ENCODE measurements around the gene NUTM2F.
"Not testable (repeated sequence)": the region's sequence is repeated elsewhere in the genome, so short reads cannot be mapped to it uniquely, and the experiment has no call there.

NUTM2F gene

DNA sequence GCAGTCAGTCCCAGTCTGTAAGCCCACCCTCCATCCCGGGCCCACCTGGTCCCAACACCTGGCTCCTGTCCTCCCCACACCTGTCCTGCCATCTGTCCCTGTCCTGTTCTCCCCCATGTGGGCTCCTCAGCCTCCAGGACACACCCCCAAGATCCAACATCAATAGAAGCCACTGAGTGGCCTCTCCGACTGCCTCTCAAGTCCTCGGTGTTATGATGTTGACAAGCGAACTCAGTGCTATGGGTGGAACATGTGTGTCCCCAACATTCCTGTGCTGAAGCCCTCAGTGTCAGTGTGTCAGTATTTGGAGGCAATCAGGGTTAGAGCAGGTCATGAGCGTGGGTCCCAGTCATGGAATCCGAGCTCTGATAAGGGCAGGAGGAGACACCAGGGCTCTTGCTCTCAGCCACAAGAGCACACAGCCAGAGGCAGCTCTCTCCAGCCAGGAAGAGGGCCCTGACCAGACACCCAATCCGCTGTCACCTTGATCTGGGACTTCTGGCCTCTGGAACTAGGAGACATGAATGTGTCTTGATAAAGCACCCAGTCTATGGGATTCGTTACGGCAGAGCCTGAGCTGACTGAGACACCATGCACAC, 6.0 kb downstream of the NUTM2F start:
- in situ Hi-C loops (cut with MboI; ENCODE audit: low pct_unique_long_range_greater_than_20kb, low sequenced_read_pairs); DNase-seq: not testable (repeated sequence)

DNA sequence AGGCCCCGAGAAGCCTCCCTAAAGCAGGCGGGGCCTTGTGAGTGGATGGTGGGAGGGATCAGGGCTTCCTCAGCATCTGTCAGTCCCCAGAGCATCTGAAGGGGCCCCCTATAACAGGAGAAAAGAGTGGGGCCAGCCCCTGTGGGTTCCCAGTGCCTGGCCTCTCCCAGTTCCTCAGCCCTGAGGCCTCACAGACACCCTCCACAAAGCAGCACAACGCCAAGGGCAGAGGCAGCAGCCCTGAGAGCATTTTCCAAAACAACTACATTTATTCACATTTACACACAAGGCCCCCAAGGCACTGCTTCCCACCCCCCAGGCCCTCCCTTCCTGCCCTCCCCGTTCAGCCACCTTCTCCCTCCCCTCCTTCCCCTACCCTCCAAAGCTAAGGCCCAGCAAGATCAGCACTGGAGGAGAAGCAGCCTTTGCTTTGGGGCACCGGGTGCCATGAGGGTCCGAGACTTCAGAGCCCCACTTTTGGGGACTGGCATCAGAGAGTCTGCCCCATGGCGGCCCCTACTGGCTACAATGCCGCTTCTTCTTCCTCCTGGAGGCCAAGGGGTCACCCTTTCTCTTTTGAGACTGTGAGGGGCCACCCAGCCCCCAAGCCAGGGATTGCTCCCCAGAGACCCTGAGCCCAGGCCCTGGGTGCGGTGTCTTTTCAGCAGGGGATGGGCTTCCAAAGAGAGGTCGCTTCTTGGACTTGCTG, 10.3 kb downstream of the NUTM2F start:
- in situ Hi-C loops (cut with MboI; ENCODE audit: low pct_unique_long_range_greater_than_20kb, low sequenced_read_pairs); DNase-seq: not testable (repeated sequence)

DNA sequence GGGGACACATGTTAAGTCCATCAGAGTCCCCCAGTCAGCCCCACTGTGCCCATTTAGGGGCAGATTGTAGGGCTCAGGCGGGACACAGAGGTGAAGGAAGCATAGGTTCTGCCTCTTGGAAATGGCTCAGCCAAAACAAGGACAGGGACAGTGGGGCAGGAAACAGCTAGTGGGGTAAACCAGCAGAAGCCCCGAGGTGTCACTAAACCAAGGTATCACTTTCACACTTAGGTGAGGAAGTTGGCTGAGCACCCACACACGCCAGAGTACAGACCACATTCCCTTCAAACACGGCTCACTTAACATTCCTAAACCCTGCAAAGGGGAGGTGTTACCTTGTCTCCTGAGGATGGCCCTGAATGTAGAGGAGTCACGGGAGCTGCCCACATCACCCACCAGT, 12.2 kb downstream of the NUTM2F start:
- in situ Hi-C loops (cut with MboI; ENCODE audit: low pct_unique_long_range_greater_than_20kb, low sequenced_read_pairs); DNase-seq: not testable (repeated sequence)

DNA sequence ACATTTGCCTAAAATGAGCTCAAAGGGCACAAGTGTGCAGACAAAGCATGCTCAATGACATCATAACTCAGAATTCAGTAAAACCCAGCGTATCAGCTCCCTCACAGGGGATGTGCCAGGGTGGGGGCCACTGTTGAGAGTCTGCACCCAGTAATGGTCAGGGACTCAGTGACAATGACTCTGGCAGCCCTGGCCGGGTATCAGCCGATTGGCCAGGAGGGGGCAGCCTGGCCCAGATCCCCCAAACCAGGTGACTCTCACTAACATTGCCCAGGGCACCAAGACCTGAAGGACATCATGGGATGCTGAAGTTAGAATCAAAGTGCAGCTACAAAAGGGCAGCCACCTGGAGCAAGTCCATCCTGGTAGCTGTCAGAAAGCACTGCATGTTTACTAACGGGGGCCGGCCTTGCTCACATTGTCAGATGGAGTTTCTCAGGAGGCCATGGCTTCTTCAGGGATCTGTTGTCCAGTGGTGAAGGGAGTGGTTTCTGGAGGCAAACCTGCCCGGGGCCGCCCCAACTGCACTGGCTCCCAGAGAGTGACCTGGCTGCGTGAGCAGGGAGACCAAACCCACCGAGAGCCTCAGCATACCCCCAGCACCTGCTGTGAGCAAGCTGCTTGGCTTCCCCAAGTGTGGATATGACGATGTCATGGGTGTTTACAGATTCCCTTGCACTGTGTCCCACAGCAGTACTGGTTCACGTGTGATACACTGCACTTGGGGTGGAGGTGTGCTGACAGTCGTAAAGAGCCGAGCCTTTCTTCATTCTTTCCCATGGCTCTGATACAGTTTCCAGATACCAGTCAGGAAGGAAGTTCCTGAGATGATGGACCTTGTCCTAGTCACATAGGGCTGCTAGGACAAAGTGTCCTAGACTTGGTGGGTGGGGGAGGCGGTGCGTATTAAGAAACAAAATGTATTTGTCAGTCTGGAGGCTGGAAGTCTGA, 13.1 kb downstream of the NUTM2F start:
- in situ Hi-C loops (cut with MboI; ENCODE audit: low pct_unique_long_range_greater_than_20kb, low sequenced_read_pairs); DNase-seq: not testable (repeated sequence)

DNA sequence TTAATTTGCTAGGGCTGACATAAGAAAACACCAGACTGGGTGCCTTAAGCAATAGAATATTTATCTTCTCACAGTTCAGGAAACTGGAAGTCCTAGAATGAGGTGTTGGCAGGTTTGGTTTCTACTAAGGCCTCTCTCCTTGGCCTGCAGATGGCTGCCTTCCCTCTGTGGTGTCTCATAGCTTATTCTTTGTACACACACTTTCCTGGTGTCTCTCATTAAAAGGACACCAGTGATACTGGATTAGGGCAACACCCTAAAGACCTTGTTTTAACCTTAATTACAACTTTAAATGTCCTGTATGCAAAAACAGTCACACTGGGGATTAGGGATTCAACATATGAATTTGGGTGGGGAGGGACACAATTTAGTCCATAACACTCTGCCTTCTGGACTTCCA, 25.1 kb downstream of the NUTM2F start:
- no peak for DNase-seq
- in situ Hi-C loops (cut with MboI; ENCODE audit: low pct_unique_long_range_greater_than_20kb, low sequenced_read_pairs) = no loop called here

DNA sequence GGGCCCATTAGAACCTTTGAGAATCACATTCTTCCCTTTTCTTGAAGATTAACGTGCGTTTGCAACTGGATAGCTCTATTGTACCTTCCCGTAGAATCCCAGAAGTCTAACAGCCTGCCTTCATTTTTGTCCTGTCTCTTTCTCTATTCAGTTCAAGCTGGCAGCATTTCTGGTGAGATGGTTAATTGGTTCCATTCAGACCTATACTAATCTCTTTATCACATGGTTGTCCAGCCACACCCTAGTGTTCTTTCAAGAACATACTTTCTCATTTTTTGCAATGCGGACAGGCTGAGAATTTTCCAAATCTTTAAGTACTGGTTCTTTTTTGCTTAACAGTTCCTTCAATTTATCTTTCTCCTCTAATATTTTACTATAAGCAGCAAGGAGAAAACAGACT, 26.0 kb downstream of the NUTM2F start:
- in situ Hi-C loops (cut with MboI; ENCODE audit: low pct_unique_long_range_greater_than_20kb, low sequenced_read_pairs) = no loop called here
- no peak for DNase-seq

DNA sequence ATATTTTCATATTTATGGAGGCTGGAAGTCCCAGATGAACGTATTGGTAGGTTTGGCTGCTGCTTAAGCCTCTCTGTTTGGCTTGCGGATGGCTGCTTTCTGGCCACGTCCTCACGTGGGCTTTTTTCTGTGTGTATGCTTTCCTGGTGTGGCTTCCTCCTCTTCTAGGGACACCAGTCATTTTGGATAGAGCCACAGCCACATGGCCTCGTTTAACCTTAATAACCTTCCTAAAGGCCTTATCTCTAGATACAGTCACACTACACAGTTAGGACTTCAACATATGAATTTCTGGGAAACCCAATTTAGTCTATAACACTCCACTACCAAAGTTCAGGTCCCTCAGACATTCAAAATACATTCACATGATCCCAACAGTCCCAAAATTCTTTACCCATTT, 26.9 kb downstream of the NUTM2F start:
- no peak for DNase-seq
- in situ Hi-C loops (cut with MboI; ENCODE audit: low pct_unique_long_range_greater_than_20kb, low sequenced_read_pairs) = no loop called here

DNA sequence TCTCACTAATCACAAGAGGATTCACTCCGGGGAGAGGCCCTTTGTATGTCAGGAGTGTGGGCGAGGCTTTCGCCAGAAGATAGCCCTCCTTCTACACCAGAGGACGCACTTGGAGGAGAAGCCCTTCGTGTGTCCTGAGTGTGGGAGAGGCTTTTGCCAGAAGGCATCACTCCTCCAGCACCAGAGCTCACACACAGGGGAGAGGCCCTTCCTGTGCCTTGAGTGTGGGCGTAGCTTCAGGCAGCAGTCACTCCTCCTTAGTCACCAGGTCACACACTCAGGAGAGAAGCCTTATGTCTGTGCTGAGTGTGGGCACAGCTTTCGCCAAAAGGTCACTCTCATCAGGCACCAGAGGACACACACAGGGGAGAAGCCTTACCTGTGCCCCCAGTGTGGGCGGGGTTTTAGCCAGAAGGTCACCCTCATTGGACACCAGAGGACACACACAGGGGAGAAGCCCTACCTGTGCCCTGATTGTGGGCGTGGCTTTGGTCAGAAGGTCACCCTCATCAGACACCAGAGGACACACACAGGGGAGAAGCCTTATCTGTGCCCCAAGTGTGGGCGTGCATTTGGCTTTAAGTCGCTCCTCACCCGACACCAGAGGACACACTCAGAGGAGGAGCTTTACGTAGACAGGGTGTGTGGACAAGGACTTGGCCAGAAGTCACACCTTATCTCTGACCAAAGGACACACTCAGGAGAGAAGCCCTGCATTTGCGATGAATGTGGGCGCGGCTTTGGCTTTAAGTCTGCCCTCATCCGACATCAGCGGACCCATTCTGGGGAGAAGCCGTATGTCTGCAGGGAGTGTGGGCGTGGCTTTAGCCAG, 27.8 kb downstream of the NUTM2F start:
- in situ Hi-C loops (cut with MboI; ENCODE audit: low pct_unique_long_range_greater_than_20kb, low sequenced_read_pairs) = no loop called here
- no peak for DNase-seq

DNA sequence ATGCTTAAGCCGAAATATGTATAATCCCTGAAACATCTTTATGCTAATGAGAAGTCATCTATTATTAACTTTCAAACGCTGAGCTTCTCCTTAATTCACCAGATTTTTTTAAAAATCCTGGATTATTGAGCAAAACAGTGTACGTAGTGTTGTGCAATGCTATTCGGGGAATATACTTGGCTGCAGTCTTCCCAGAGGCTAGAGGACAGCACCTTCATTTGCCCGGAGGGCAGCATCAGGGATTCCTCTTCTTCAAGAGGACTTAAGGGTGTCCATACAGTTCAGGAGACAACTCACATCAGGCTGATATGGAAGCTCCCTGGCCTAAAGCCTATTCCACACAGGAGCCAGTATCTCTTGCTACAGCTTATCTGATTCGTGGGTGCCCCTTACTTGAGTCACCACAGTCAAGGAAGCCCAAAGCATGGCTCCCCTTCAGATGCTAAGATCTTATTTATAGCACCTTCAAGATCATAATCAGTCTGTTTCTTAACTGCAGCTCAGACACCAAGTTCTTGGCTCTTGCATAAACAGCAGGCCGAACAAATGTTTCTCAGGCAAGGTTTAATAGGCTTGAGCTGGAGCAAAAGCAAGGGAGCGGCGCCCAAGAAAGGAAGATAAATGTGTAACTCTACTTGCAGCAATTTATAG, 29.4 kb downstream of the NUTM2F start:
- in situ Hi-C loops (cut with MboI; ENCODE audit: low pct_unique_long_range_greater_than_20kb, low sequenced_read_pairs) = no loop called here
- no peak for DNase-seq

DNA sequence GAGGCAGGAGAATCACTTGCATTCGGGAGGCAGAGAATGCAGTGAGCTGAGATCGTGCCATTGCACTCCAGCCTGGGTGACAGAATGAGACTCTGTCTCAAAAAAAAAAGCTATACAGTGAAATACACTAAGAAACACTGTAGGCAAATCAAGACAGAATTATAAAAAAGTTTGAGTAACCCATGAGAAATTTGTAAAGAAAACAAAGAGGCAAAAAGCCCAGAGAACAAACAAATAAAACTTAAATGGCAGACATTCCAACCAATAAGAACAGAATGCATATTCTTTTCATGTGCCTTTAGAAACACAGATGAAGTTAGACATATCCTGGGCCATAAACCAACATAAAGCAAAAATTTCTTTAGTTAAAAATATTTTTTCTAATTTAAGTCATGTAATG, 38.8 kb downstream of the NUTM2F start:
- in situ Hi-C loops (cut with MboI; ENCODE audit: low pct_unique_long_range_greater_than_20kb, low sequenced_read_pairs) = no loop called here
- no peak for DNase-seq

DNA sequence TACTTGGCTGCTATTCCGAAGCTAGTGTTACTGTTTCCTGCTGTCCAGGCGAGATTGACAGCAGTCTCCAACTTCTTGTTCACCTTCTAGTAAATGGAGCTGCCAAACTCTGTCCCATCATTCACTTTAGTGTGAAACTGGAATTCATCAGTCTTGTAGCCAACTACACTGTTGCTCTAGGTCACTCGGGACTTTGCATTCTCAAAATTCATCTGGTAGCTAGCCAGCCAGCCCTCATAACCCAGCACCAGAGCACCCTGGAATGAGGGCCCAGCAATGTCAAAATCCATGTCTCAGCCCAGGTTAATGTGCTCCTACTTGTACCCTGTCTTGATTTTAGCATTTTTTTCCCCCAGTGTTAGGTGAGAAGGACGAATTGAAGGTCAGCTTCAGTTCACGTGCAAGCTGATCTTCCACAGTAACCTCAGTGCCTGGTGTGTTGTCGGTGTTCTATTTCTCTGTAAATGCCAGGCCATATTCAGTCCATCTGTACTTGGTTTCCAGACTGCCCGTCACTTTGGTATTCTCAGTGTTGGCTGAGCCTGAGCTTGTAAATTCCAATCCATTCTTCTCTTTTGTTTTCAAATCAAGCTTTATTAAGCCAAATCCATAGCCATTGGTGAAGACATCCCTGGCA, 40.4 kb downstream of the NUTM2F start:
- in situ Hi-C loops (cut with MboI; ENCODE audit: low pct_unique_long_range_greater_than_20kb, low sequenced_read_pairs) = no loop called here

DNA sequence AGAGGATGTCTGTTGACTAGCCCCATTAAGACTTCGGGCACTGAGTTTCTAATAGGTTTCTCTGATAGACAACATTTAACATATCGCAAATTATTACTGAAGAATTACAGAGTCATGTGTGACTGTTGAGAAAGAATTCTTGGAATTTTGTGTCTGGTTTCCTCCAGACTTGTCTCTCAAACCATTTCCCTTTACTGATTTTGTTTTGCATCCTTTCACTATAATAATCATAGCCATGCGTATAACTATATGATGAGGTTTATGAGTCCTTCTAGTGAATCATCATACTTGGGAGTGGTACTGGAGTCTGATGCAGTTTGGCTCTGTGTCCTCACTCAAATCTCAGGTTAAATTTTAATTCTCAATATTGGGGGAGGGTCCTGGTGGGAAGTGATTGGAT, 42.3 kb downstream of the NUTM2F start:
- in situ Hi-C loops (cut with MboI; ENCODE audit: low pct_unique_long_range_greater_than_20kb, low sequenced_read_pairs) = no loop called here
- DNase-seq = no peak

More for the DNA sequence above, 40.4 kb downstream of the NUTM2F start:
- DNase-seq = no peak

DNA sequence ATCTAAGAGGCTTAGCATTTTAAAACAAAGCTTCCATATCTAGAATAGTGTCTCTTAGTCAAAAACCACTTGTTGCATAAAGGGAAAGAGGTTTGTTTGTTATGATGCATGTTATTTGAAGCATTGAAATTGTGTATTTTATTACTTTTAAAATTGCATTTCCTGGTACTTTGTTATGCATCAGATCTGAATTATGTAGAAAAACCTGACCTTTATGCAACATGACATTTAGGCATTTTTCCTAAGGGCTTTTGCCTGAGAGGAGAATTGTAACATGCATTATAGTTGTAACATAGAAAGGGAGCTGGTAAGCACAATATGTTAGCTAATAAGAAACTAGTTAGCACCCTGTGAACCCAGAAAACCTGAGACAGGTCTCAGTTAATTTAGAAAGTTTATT, 47.3 kb downstream of the NUTM2F start:
- in situ Hi-C loops (cut with MboI; ENCODE audit: low pct_unique_long_range_greater_than_20kb, low sequenced_read_pairs) = no loop called here
- no peak for DNase-seq

DNA sequence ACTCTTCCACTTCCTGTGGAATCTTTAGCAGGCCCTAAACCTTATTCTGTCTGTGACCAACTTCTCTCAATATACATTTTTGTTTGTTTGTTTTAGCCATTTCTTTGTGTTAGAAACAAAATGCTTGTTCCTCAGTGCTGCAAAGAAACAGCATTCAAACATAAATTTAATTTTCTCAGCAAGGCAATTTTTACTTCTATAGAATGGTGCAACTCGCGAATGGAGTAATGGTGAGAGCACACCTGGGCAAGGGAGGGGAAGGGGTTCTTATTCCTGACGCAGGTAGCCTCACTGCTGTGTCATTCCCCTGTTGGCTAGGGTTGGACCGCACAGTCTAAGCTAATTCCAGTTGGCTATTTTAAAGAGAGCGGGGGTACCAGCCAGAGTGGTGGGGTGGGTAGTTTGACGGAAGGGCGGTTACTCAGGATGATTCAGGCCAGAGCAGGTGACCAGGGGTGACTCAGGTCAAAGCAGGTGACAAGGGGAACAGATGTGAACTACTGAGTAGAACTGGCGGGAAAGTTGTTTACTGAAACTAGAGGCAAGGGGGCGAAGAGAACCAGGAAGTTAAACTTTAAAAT, 47.9 kb downstream of the NUTM2F start:
- in situ Hi-C loops (cut with MboI; ENCODE audit: low pct_unique_long_range_greater_than_20kb, low sequenced_read_pairs) = no loop called here
- no peak for DNase-seq

DNA sequence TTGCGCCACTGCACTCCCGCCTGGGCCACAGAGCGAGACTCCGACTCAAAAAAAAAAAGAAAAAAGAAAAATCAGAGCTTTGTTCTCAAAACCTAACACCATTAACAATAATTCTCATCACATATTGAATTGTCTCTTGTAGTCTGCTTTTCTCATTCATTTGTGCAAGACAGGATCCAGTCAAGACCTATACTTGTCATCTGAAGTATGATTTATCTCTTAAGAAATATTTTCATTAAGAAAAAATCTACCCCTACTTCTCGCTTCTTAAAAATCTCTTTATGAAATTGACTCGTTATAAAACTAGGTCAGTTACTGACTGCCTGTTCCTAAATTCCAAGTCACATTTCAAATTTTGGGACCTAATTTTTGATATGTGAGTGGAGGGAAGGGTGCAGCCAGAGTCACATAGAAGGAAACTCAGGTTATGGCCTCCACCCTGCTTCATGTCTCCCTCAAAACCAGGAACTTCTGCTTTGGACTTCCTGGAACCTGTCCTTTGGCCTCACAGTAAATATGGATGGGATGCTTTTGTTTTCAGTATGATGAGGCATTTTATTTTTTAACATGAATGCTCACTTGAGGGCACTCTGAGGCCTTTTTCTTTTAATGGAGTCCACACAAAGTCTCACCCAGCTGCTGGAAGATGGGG, 50.4 kb downstream of the NUTM2F start:
- no peak for DNase-seq
- in situ Hi-C loops (cut with MboI; ENCODE audit: low pct_unique_long_range_greater_than_20kb, low sequenced_read_pairs) = no loop called here

DNA sequence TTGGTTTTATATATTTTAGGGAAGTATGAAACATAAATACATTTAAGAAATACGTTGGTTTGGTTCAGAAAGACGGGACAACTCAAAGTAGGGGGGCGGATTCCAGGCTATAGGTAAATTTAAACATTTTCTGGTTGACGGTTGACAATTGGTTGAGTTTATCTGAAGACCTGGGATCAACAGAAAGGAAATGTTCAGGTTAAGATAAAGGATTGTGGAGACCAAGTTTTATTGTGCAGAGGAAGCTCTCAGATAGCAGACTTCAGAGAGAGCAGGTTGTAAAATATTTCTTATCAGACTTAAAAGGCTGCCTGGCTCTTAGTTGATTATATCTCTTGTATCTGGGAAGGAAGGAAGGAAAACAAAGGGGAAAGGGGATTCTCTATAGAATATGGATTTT, 51.4 kb downstream of the NUTM2F start:
- in situ Hi-C loops (cut with MboI; ENCODE audit: low pct_unique_long_range_greater_than_20kb, low sequenced_read_pairs); DNase-seq: not testable (repeated sequence)

DNA sequence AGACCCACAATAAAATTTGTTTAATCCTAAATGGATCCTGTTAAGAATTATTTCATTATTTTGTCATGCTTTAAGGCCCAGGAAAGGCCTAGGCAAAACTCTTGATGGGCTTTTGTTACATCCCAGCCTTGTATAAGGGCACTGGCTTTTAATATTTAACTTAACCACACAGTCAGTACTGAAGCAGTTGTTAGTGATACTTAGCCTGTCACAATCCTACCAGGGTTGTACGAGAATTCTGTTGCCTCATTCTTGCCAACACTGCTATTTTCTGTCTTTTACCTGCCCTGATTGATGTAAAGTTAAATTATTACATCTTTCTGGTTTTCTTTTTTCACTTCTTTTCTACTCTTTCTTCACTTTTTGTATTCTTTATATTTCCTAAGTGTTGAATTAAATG, 58.4 kb downstream of the NUTM2F start:
- DNase-seq = no peak
- in situ Hi-C loops (cut with MboI; ENCODE audit: low pct_unique_long_range_greater_than_20kb, low sequenced_read_pairs) = no loop called here
